ENCODE data around the gene IKZF3.

IKZF3 gene

DNA sequence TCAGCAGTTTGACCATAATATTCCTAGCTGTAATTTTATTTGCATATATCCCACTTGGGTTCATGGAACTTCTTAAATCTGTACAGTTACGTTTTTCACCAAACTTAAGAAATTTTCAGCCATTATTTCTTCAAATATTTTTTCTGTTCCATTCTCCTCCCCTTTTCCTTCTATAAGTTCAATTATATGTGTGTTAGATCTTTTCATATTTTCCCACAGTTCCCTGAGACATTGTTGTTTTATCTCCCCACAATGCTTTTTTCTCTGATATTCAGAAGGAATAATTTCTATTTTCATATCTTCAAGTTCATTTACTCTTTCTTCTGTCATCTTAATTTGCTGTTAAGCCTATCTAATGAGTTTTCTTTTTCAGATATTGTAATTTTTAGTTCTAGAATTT lies 26.1 kb downstream of the IKZF3 start:
- H3K27ac Mint-ChIP-seq, result peak overlapping the region; percentile 69
- peaks cover 44% of the 10 kb centered on the region for H3K36me3 Mint-ChIP-seq
- H3K27me3 Mint-ChIP-seq, result no peaks in the 10 kb centered on the region
- H3K9me3 Mint-ChIP-seq, result peaks cover 13% of the 10 kb centered on the region
- H3K4me3 Mint-ChIP-seq, result no peak overlapping the region
- H3K4me1 Mint-ChIP-seq, result peaks cover 68% of the 10 kb centered on the region

GRCh38 chr17:39836117-39836516 lies 28.0 kb downstream of the IKZF3 start:
- Mint-ChIP-seq H3K4me1 (peaks cover 66% of the 10 kb centered on the region), H3K4me3 (no peak overlapping the region), H3K27ac (no peak overlapping the region), H3K27me3 (no peaks in the 10 kb centered on the region), H3K36me3 (peaks cover 45% of the 10 kb centered on the region), H3K9me3 (peaks cover 13% of the 10 kb centered on the region)

- H3K36me3 Mint-ChIP-seq, result peaks cover 40% of the 10 kb centered on the region
- peaks cover 62% of the 10 kb centered on the region for H3K4me1 Mint-ChIP-seq
- no peaks in the 10 kb centered on the region for H3K27me3 Mint-ChIP-seq
- peak overlapping the region; percentile 90 for H3K27ac Mint-ChIP-seq
- peaks cover 13% of the 10 kb centered on the region for H3K9me3 Mint-ChIP-seq
- H3K4me3 Mint-ChIP-seq, result no peak overlapping the region
Observed at GRCh38 chr17:39835038-39835786, 28.9 kb downstream of the IKZF3 start.

DNA sequence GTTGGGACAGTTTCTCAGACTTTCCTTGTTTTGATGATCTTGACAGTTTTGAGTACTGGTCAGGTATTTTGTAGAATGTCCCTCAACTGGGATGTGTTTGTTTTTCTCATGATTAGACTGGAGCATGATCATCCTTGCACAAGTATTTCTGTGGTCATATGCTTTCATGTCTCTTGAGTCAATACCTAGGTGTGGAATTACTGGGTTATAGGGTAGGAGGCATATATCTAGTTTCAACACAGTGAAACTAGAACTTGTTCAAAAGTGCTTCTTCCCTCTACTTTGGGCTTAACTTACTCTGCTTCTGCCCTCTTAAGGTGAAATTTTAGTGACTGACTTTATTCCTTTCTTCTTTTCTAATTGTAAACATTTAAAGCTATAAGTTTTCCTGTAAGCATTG lies 30.1 kb downstream of the IKZF3 start:
- Mint-ChIP-seq H3K36me3 (peaks cover 32% of the 10 kb centered on the region), H3K9me3 (peaks cover 9% of the 10 kb centered on the region), H3K4me3 (no peak overlapping the region), H3K4me1 (peaks cover 56% of the 10 kb centered on the region), H3K27ac (peak overlapping the region; percentile 66), H3K27me3 (no peaks in the 10 kb centered on the region)

- Mint-ChIP-seq H3K4me1 (peaks cover 57% of the 10 kb centered on the region), H3K9me3 (no peaks in the 10 kb centered on the region), H3K36me3 (peaks cover 33% of the 10 kb centered on the region), H3K4me3 (no peak overlapping the region), H3K27ac (peak overlapping the region; percentile 66), H3K27me3 (no peaks in the 10 kb centered on the region)
Observed at GRCh38 chr17:39831588-39831987, 32.5 kb downstream of the IKZF3 start.

DNA sequence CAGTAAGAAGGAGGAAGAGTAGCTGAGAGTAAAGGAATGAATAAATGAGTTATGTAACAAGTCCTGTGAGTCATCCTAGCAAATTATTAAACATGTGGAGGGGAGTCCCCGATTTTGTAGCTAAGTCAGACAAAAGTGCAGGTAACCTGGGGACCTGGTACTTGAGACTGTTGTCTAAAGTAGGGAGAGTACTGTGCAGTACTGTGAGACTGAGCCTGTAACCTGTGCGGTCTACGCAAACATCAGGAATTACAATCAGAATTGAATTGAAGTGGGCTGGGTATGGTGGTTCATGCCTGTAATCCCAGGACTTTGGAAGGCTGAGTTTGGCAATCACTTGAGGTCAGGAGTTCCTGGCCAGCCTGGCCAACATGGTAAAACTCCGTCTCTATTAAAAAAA lies 35.7 kb downstream of the IKZF3 start:
- no peaks in the 10 kb centered on the region for H3K27me3 Mint-ChIP-seq
- H3K4me3 Mint-ChIP-seq, result no peak overlapping the region
- peaks cover 9% of the 10 kb centered on the region for H3K9me3 Mint-ChIP-seq
- peaks cover 46% of the 10 kb centered on the region for H3K36me3 Mint-ChIP-seq
- H3K4me1 Mint-ChIP-seq, result peaks cover 42% of the 10 kb centered on the region
- H3K27ac Mint-ChIP-seq, result peak overlapping the region; percentile 80

GRCh38 chr17:39826334-39826733 lies 37.8 kb downstream of the IKZF3 start:
- H3K4me3 Mint-ChIP-seq, result no peak overlapping the region
- peak overlapping the region; percentile 55 for H3K27ac Mint-ChIP-seq
- H3K4me1 Mint-ChIP-seq, result peaks cover 40% of the 10 kb centered on the region
- H3K9me3 Mint-ChIP-seq, result peaks cover 21% of the 10 kb centered on the region
- H3K27me3 Mint-ChIP-seq, result no peaks in the 10 kb centered on the region
- peaks cover 59% of the 10 kb centered on the region for H3K36me3 Mint-ChIP-seq

DNA sequence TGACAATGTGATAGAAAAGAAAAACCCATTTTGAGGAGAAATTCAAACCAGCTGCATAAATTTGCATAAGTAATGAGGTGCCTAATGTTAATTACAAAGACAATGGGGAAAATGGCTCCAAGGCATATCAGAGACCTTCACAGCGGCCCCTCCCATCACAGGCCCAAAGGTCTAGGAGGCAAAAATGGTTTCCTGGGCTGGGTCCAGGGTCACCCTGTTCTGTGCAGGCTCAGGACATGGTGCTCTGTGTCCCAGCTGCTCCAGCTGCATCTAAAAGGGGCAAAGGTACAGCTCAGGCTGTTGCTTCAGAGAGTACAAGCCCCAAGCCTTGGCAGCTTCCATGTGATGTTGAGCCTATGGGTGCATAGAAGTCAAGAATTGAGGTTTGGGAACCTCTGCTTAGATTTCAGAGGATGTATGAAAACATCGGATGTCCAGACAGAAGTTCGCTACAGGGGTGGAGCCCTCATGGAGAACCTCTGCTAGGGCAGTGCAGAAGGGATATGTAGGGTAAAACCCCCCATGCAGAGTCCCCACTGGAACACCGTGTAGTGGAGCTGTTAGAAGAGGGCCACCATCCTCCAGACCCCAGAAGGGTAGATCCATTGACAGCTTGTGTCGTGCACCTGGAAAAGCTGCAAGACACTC lies 40.6 kb downstream of the IKZF3 start:
- Mint-ChIP-seq H3K9me3 (peaks cover 22% of the 10 kb centered on the region), H3K4me1 (peaks cover 57% of the 10 kb centered on the region), H3K4me3 (no peak overlapping the region), H3K27ac (peak overlapping the region; percentile 80), H3K36me3 (peaks cover 63% of the 10 kb centered on the region), H3K27me3 (no peaks in the 10 kb centered on the region)

DNA sequence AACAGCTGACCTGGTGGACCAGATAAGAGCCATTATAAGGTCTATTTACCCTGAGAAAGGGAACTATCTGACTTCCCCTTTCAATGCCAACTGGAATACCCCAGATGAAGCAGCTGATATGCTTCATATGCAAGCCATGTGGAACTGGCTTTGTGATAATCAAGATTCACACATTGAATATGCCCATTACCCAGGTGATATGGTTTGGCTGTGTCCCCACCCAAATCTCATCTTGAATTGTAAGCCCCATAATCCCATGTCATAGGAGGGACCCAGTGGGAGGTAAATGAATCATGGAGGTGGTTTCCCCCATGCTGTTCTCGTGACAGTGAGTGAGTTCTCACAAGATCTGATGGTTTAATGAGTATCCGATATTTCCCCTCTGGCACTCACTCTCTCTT lies 42.1 kb downstream of the IKZF3 start:
- H3K27me3 Mint-ChIP-seq, result no peaks in the 10 kb centered on the region
- peaks cover 62% of the 10 kb centered on the region for H3K4me1 Mint-ChIP-seq
- peak overlapping the region; percentile 92 for H3K27ac Mint-ChIP-seq
- H3K36me3 Mint-ChIP-seq, result peaks cover 58% of the 10 kb centered on the region
- H3K4me3 Mint-ChIP-seq, result peak overlapping the region; percentile 5
- peaks cover 22% of the 10 kb centered on the region for H3K9me3 Mint-ChIP-seq

DNA sequence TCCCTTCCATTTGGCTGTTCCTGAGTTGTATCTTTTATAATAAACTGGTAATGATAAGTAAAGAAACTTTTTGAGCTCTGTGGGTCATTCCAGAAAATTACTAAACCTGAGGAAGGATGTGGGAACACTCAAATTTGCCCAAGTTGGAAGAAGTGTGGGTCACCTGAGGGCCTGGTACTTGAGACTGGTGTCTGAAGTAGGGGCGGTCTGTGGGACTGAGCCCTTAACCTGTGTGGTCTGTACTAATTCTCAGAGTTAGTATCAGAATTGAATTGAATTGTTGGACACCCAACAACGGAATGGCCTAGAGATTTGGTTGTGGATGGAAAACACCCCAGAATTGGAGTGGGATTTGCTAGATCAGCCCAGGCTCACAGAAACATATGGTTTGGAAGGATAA lies 43.1 kb downstream of the IKZF3 start:
- H3K9me3 Mint-ChIP-seq, result peaks cover 22% of the 10 kb centered on the region
- H3K4me1 Mint-ChIP-seq, result peaks cover 54% of the 10 kb centered on the region
- H3K27ac Mint-ChIP-seq, result peak overlapping the region; percentile 94
- H3K36me3 Mint-ChIP-seq, result peaks cover 51% of the 10 kb centered on the region
- no peaks in the 10 kb centered on the region for H3K27me3 Mint-ChIP-seq
- peak overlapping the region; percentile 9 for H3K4me3 Mint-ChIP-seq

- peak overlapping the region; percentile 94 for H3K27ac Mint-ChIP-seq
- no peaks in the 10 kb centered on the region for H3K27me3 Mint-ChIP-seq
- H3K36me3 Mint-ChIP-seq, result peaks cover 51% of the 10 kb centered on the region
- peaks cover 22% of the 10 kb centered on the region for H3K9me3 Mint-ChIP-seq
- H3K4me3 Mint-ChIP-seq, result peak overlapping the region; percentile 64
- H3K4me1 Mint-ChIP-seq, result peaks cover 59% of the 10 kb centered on the region
Observed at GRCh38 chr17:39820541-39820940, 43.6 kb downstream of the IKZF3 start.

DNA sequence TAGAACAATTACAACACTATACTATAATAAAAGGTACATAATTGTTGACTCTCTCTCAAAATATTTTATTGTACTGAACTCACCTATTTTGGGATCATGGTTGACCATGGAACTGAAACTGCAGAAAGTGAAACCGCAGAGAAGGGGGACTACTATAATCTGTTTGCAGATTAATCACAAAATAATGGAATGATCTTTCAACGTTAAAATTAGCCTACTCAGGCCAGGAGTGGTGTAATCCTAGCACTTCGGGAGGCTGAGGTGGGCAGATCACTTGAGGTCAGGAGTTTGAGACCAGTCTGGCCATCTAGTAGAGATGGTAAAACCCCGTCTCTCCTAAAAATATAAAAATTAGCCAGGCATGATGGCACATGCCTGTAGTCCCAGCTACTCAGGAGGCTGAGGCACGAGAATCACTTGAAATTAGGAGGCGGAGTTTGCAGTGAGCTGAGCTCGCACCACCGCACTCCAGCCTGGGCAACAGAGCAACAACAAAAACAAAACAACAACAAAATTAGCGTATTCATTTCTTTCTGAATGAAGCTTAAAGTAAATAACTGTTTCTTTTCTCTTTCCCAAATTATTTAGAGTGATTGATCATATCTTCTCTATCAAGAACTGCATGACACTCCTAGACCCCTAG lies 45.6 kb downstream of the IKZF3 start:
- H3K4me3 Mint-ChIP-seq, result peak overlapping the region; percentile 30
- peaks cover 12% of the 10 kb centered on the region for H3K9me3 Mint-ChIP-seq
- no peaks in the 10 kb centered on the region for H3K27me3 Mint-ChIP-seq
- H3K36me3 Mint-ChIP-seq, result peaks cover 39% of the 10 kb centered on the region
- peak overlapping the region; percentile 83 for H3K27ac Mint-ChIP-seq
- peaks cover 79% of the 10 kb centered on the region for H3K4me1 Mint-ChIP-seq

DNA sequence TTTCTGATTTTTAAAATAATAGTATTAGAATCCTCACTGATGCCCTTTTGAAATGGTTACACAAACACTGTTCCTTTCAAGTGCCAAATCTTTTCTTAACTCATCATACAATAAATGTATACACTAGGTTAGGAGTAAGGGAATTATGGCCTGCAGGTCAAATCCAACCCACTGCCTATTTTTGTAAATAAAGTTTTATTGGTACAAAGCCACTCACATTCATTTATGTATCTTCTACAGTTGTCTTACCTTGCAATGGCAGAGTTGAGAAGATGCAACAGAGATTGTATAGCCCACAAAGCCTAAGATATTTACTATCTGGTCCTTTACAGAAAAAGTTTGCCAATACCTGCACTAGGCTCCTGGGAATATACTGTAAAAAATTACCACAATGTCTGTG lies 47.8 kb downstream of the IKZF3 start:
- Mint-ChIP-seq H3K27me3 (no peaks in the 10 kb centered on the region), H3K27ac (no peak overlapping the region), H3K9me3 (peaks cover under 1% of the 10 kb centered on the region), H3K36me3 (peaks cover 26% of the 10 kb centered on the region), H3K4me1 (peaks cover 80% of the 10 kb centered on the region), H3K4me3 (no peak overlapping the region)

DNA sequence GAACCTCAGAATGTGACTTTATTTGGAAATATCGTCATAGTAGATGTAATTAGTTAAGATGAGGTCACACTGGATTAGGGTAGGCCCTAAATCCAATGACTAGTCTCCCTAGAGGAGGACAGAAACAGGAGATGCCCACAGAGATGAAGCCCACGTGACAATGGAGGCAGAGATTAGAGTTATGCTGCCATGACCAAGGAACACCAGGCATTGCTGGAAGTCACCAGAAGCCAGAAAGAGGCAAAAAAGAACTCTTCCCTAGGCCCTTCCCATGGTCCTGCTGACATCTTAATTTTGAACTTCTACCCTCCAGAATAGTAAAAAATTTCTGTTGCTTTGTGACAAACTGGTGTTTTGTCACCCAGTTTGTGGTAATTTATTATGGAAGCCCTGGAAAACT lies 49.6 kb downstream of the IKZF3 start:
- H3K9me3 Mint-ChIP-seq, result no peaks in the 10 kb centered on the region
- H3K4me3 Mint-ChIP-seq, result peak overlapping the region; percentile 80
- no peaks in the 10 kb centered on the region for H3K27me3 Mint-ChIP-seq

DNA sequence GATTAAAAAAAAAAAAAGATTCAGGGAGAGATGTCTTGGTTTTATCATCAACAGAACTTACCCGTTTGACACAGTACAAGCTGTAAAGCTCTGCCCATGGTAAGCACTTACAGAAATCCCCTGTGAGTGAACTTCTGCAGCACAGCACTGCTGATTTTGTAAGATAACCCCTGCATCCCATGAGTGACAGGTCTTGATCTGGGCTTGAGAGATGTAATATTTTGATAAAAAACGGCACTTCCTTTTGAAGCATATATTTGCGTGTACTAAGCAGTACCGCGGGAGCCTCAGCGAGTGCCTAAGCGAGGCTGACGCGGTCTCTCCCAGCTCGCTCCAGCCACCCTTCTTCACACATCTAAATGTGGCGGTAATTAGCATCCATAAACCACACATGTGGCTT lies 50.5 kb downstream of the IKZF3 start:
- Mint-ChIP-seq H3K27ac (peak overlapping the region; percentile 85), H3K27me3 (no peaks in the 10 kb centered on the region), H3K36me3 (peaks cover 28% of the 10 kb centered on the region), H3K4me3 (peak overlapping the region; percentile 80), H3K9me3 (no peaks in the 10 kb centered on the region), H3K4me1 (peaks cover 76% of the 10 kb centered on the region)

More for the DNA sequence above, 49.6 kb downstream of the IKZF3 start:
- peaks cover 76% of the 10 kb centered on the region for H3K4me1 Mint-ChIP-seq
- peaks cover 28% of the 10 kb centered on the region for H3K36me3 Mint-ChIP-seq
- H3K27ac Mint-ChIP-seq, result peak overlapping the region; percentile 85

- peaks cover 77% of the 10 kb centered on the region for H3K4me1 Mint-ChIP-seq
- no peaks in the 10 kb centered on the region for H3K9me3 Mint-ChIP-seq
- H3K4me3 Mint-ChIP-seq, result peak overlapping the region; percentile 67
- peak overlapping the region; percentile 84 for H3K27ac Mint-ChIP-seq
- no peaks in the 10 kb centered on the region for H3K27me3 Mint-ChIP-seq
- H3K36me3 Mint-ChIP-seq, result peaks cover 26% of the 10 kb centered on the region
Observed at GRCh38 chr17:39812466-39812865, 51.6 kb downstream of the IKZF3 start.
